Prostate gland (tissue), 2 donors: ENCODE measurements around the gene RASIP1. TPM values are rescaled to one million over a fixed set of nuclear protein-coding genes. Genes with fewer than 3 reads are reported as not detected.

Source experiments
- DNase-seq: peaks from one replicate; pipeline ENCODE4 v3.0.0-alpha.2; 2019; ENCODE audit warnings: low spot score
- H3K27ac ChIP-seq, 2 donors: fragments of 200-600 bp; sonication (generic); 2 replicates each; pipeline ENCODE4 v1.5.1; 2017 to 2019
- H3K27me3 ChIP-seq: fragments of 200-600 bp; sonication (generic); replicated peaks from 2 replicates; pipeline ENCODE4 v1.5.1; 2019; ENCODE audit not compliant: insufficient read depth
- H3K36me3 ChIP-seq, 2 donors: fragments of 200-600 bp; sonication (generic); 1 replicate in 1 of 2; 2 replicates in 1 of 2; pipeline versions ENCODE4 v1.5.1 to v1.8.1; 2017 to 2019
- H3K4me1 ChIP-seq: fragments of 200-600 bp; sonication (generic); replicated peaks from 2 replicates; pipeline ENCODE4 v1.5.1; 2019
- H3K4me3 ChIP-seq, 2 donors: fragments of 200-600 bp; sonication (generic); 2 replicates each; pipeline ENCODE4 v1.5.1; 2017 to 2019
- H3K9me3 ChIP-seq: fragments of 200-600 bp; sonication (generic); 2 replicates; pipeline ENCODE4 v1.5.1; 2017
- CTCF ChIP-seq, 4 experiments: fragments of 200-600 bp in 2 of 4; fragments of 450-650 bp in 2 of 4; sonication (generic) in 2 of 4; IDR thresholded peaks; 1 replicate in 3 of 4; 2 replicates in 1 of 4; pipeline ENCODE4 v1.5.1; 2016 to 2019; ENCODE audit warnings: antibody characterized with exemption in 4 of 4, mild to moderate bottlenecking in 2 of 4, moderate library complexity in 2 of 4
- POLR2A ChIP-seq: fragments of 450-650 bp; IDR thresholded peaks from one replicate; pipeline ENCODE4 v1.6.1; 2016; ENCODE audit warnings: antibody characterized with exemption, mild to moderate bottlenecking
- POLR2AphosphoS5 ChIP-seq: sonication (generic); formaldehyde crosslinking; IDR thresholded peaks from one replicate; pipeline ENCODE4 v1.6.1; 2017; ENCODE audit warnings: antibody characterized with exemption
- WGBS: methylation state at CpG from one replicate; pipeline ENCODE4 v1.1.5; 2018; 5-methylcytosine and 5-hydroxymethylcytosine counted together
- intact Hi-C: fragments of 100-400 bp; cut with DNase I; formaldehyde crosslinking; loops from one replicate; pipeline ENCODE4 v1.14.2; 2022
- total RNA-seq, 2 donors: library from RNA; depleted of rRNA; stranded (reverse); fragments of >200 nt; gene quantifications; one replicate each; pipeline ENCODE4 v1.1.0, GENCODE V29; 2016

Gene RASIP1
- total RNA-seq, 2 donors from 2014 or later = 9.1 to 16.2 TPM

GRCh38 chr19:48731452-48731851 lies 9.0 kb downstream of the RASIP1 start:
- DNase-seq = no peak
- TF ChIP-seq POLR2AphosphoS5 = no peak
- no peak for TF ChIP-seq CTCF (IDR thresholded peaks at IDR 0.05)
- no peak for TF ChIP-seq POLR2A
- Histone ChIP-seq H3K9me3 (no peaks in the 10 kb centered on the region), H3K4me1 (no peaks in the 10 kb centered on the region), H3K36me3 (no peaks in the 10 kb centered on the region), H3K27ac (no peak overlapping the region), H3K27me3 (no peaks in the 10 kb centered on the region), H3K4me3 (no peak overlapping the region)
- 84% methylated on average over 4 of the region's 4 CpGs for WGBS
- intact Hi-C loops = loop anchor here (10.0 kb wide), 1 partner anchor 57 kb away; the partner anchor contains the start of gene NTN5

- DNase-seq = no peak
These were observed 11.3 kb downstream of the RASIP1 start for GRCh38 chr19:48728911-48729664.

GRCh38 chr19:48726556-48726955 lies 13.9 kb downstream of the RASIP1 start:
- Histone ChIP-seq H3K36me3 (no peaks in the 10 kb centered on the region), H3K27me3 (no peaks in the 10 kb centered on the region), H3K4me3 (no peak overlapping the region), H3K27ac (no peak overlapping the region), H3K9me3 (no peaks in the 10 kb centered on the region), H3K4me1 (no peaks in the 10 kb centered on the region)
- TF ChIP-seq POLR2A = no peak
- TF ChIP-seq POLR2AphosphoS5 = no peak
- TF ChIP-seq CTCF (IDR thresholded peaks at IDR 0.05) = no peak
- WGBS = 83% methylated on average over 2 of the region's 2 CpGs
- DNase-seq = no peak
- intact Hi-C loops = no loop called here

More at GRCh38 chr19:48728911-48729664, 11.3 kb downstream of the RASIP1 start:
- Histone ChIP-seq H3K9me3 (no peaks in the 10 kb centered on the region), H3K4me1 (no peaks in the 10 kb centered on the region), H3K27ac (no peak overlapping the region), H3K4me3 (peak overlapping the region; percentile 2 to 10), H3K27me3 (no peaks in the 10 kb centered on the region), H3K36me3 (no peaks in the 10 kb centered on the region)
- intact Hi-C loops = no loop called here
- WGBS = 62% methylated on average over 71 of the region's 77 CpGs
- no peak for TF ChIP-seq POLR2A
- no peak for TF ChIP-seq POLR2AphosphoS5
- TF ChIP-seq CTCF (IDR thresholded peaks at IDR 0.05) = peak in 1 of 4 experiments; percentile 20

- no peaks in the 10 kb centered on the region for H3K27me3 ChIP-seq
- H3K36me3 ChIP-seq = no peaks in the 10 kb centered on the region
- H3K9me3 ChIP-seq = no peaks in the 10 kb centered on the region
- no peaks in the 10 kb centered on the region for H3K4me1 ChIP-seq
- intact Hi-C loops = no loop called here
- no peak for TF ChIP-seq POLR2A
- TF ChIP-seq POLR2AphosphoS5 = peak; percentile 37
- no peak overlapping the region for H3K4me3 ChIP-seq
- peak overlapping the region in 1 of 2 donors; percentile 26 for H3K27ac ChIP-seq
- 54% methylated on average over 11 of the region's 11 CpGs for WGBS
- DNase-seq = no peak
These were observed 15.3 kb downstream of the RASIP1 start for GRCh38 chr19:48724796-48725753.

- DNase-seq = no peak
- H3K4me3 ChIP-seq = no peak overlapping the region
- no peaks in the 10 kb centered on the region for H3K36me3 ChIP-seq
- WGBS = 87% methylated on average over 11 of the region's 11 CpGs
- intact Hi-C loops = no loop called here
- H3K4me1 ChIP-seq = no peaks in the 10 kb centered on the region
- TF ChIP-seq POLR2A = no peak
- no peak for TF ChIP-seq POLR2AphosphoS5
- no peak for TF ChIP-seq CTCF (IDR thresholded peaks at IDR 0.05)
- no peaks in the 10 kb centered on the region for H3K9me3 ChIP-seq
- H3K27ac ChIP-seq = no peak overlapping the region
- no peaks in the 10 kb centered on the region for H3K27me3 ChIP-seq
These were observed 18.2 kb downstream of the RASIP1 start for GRCh38 chr19:48722196-48722708.
